HG03558 (cell line): ENCODE measurements around the gene GALR2.
"Not testable (repeated sequence)": the region's sequence is repeated elsewhere in the genome, so short reads cannot be mapped to it uniquely, and the experiment has no call there.

ENCODE experiments used
- ATAC-seq: cut with Tn5 transposase; IDR thresholded peaks from one replicate; pipeline ENCODE4 v1.9.1; 2021; ENCODE audit warnings: moderate number of reproducible peaks; ENCODE audit not compliant: unreplicated experiment; ENCODE audit errors: extremely low read depth

The GALR2 gene

DNA sequence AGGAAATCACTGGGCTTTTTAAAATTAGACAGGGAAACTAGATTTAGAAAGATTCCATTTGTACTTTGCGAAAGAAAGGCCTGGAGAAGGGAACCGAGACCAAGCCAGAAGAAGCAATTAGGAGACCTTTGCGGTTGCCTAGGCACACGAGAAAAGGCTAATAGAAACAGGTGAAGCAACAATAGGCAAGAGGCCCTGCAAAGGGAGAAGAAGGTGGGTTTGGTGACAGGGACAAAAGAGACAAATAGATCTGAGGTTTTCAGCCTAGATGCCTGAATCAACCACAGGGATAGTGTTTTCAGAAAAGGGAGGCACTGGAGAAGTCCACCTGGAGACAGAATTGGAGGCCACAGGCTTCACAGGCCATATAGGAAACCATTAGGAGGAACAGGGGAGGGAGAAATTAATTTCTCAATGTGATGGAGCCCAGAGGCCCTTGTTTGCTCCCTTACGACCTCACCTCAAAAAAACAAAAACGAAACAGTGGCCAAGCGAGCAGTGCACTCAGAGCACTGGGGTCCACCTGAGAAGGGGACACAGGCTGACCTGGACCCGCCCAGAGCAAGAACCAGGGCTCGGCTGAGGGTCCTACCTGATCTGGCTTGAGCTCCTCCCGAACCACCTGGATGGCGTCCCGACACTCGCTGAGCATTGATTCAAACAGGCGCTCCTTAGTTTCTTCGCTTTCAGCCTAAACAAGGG, 24.6 kb upstream of the GALR2 start:
- ATAC-seq: no peak

DNA sequence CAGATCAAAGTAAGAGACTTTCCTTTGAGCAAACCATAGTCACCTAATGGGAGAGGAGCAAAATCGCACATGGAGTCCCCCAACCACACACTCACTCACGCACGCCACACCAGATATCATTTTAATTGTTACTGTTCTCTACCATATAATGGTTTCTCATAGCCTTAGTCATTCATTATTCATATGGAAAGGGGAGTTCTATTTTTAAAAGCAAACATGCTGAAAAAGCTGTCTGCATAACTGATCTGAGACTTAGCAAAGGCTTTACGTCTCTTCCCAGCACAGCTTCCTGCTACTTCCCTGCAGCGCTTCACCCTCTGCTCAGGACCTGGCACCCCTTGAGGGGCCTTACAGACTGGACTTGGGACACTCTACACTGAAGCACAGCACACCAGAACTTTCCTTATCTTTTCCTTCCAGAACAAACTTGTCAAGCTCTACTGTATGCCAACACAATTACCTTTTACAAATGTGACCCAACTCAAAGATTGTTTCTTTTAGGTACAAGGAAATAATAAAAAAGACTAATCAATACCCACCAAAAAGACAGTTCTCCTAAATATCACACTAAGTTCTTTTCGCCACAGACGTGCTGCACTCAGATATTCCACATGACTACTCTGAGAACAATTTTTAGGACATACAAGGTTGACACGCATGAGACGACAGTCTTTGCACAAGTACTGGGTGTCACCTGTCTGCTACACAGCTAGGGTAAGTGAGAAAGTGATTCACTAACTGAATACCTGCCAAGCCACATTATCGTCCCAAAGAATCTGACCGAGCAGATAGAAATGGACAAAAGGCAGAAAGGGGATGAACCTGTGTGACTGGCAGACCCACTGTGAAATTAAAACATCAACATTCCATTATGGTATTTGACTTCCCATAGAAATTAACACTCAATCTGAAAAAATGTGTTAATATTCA, 23.8 kb upstream of the GALR2 start:
- no peak for ATAC-seq

DNA sequence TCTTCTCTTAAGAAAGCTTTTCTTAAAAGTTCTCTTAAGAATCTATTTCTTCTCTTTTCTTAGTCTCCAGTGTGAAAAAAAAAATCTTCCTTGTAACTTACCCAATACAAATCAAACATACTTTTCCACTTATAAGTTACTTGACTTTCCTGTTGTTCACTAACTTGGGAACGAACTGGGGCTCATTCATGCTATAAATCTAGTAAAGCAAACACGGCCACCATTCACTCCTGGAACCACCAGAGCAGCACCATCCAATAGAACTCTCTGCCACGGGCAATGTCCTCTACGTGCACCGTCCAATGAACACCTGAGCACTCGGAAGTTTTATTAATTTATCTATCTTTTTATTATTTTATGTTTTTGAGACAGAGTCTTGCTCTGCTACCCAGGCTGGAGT, 23.0 kb upstream of the GALR2 start:
- ATAC-seq: no peak

DNA sequence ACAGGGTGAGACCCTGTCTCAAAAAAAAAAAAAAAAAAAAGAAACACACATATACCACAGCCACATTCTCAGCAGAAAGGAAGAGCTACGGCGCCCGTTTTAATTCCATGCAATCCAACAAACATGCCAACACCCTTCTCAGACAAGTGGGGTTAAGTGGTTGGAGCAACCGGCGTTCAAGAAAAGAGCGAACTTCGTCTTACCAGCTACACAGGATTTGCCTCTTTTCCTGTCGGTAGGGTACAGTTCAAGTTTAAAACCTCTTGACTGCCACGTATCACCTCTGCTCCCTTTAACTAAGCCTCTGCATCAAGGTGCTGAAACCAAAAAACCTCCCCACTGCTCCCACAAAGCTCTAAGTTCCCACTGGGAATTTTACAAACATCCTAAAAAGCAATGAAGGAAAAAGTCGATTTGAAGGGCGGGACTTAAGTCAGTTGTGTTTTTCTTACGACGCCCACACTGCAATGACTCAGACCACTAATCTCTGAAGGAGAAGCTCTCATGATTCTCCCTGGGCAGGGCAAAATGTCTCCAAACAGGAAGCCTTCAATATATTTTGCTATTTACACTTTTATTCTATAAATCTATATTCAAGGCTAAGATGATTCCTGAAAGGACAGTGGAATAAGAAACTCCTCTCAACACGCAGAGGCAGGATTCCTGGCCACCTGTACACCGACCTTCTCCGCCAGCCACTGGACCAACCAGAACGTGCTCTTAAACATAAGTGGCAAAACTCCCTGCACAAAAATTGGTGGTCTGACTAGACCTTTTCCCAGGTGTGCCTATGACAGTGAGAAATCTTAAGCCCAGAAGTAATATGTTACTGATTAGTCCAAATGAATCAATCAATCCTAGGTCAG, 21.1 kb upstream of the GALR2 start:
- ATAC-seq: no peak

DNA sequence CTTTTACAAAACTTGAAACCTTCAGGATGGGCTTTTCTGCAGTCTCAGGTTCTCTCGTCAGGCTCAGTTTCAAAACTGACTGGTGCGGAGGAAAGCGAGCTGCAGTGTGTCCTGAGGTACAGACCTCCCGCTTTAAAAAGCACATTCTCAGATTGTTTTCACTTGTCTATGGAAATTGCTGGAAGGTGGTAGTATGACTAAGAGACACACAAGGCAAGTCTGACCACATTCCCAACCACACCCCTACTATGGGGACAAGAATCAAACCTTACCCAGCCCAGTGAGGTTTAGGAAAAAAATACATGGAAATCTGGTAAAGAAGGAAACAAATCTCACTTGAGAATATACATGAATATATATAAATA, 20.5 kb upstream of the GALR2 start:
- ATAC-seq: no peak

DNA sequence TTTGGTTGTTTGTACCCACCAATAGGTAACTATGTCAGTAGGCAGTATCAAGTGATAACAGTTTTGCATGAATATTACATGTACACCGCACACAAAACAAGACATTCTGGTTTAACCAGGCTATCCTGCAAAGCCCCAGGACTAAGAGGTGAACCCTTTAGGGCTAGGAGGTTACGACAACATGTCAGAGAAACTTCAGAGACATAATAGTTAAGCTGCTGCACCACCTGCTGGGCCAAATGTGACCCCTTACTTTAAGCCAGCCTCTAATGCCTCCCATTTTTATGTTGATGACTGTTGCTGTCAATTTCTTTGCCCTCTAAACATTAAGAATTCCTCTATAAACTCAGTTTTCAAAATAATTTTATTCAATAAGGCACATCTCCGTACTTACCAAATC, 17.7 kb upstream of the GALR2 start:
- ATAC-seq: no peak

DNA sequence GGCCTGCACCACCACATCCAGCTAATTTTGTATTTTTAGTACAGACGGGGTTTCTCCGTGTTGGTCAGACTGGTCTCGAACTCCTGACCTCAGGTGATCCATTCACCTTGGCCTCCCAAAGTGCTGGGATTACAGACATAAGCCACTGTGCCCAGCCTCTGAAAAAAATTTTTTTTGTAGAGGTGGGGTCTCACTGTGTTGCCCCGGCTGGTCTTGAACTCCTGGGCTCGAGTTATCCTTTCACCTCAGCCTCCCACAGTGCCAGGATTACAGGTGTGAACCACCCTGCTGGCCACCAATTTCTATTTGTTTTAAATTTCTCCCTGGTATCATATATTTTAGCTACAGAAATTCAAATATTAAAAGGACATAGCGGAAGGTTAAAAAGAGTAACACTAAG, 16.3 kb upstream of the GALR2 start:
- not testable (repeated sequence) for ATAC-seq

DNA sequence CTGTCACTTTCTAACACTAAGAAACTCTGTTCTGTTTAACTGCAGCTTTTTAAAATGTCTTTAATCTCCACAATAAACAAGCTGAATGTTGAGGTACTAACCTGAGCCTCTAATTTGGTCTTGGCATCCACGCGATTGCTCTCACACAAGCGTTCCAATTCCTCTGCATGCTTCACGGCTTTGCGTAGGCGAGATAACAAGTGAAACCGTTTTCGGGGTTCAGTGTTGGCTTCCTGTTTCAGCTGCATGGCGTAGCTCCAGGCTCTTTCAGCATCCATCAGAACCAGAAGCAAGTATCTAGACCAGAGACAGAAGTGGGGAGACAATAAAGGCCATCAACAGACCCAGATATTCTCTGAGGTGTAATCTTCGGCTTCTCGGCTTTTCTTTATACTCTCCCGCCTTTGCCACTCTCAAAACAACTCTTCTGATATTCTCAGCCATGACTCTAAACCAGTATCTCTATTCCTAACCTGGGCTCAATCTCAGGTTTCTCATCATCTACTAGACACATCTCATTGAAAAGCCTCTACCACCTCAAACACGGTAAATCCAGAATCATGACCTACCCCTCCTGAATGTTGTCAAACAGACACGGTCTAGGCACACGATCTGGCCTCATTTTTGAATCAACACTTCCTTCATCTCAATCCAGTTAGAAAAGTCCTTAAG, 10.6 kb upstream of the GALR2 start:
- no peak for ATAC-seq

DNA sequence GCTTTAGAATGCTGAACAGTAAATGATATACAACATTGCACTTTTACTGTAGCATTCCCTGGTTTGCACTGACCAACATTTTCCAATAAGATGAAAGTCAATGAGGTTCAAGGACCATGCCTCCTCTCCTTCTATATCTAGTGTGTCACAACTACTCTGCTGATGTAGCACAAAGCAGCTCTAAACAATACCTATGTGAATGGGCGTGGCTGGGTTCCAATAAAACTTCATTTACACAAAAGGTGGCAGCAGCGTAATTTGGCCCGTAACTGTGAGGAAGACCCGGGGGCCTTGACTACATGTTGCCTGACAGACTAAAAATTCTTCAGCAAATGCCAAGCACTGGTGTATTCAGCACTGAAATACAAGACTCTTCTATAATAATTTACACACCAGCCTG, 8.8 kb upstream of the GALR2 start:
- ATAC-seq: no peak

DNA sequence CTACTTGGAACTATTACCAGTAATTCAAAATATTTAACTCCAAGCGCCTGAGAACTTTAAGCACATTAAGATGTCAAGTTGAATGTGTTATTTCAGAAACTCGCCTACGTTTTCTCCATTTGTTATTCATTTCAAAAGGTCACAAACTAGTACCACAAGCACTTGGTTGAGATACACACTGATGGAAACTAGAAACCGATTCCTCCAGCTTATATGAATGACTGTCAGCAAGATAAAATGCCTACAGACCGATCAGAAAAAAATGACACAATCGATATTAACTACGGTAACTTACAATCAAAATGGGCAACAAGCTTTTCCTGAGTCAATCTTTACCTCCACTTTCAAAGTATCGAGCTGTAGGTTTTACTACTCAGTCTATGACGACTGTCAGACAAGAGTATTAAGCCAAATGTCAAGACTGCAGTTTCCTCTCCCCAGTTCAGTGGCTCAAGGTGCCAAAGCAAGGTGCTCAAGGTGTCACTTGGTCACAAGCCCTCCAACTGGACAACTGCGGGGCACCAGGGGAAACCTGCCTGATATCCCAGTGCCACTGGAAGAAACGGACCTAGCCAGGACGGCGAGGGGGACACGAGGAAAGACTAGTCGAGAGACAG, 2.9 kb upstream of the GALR2 start:
- no peak for ATAC-seq

DNA sequence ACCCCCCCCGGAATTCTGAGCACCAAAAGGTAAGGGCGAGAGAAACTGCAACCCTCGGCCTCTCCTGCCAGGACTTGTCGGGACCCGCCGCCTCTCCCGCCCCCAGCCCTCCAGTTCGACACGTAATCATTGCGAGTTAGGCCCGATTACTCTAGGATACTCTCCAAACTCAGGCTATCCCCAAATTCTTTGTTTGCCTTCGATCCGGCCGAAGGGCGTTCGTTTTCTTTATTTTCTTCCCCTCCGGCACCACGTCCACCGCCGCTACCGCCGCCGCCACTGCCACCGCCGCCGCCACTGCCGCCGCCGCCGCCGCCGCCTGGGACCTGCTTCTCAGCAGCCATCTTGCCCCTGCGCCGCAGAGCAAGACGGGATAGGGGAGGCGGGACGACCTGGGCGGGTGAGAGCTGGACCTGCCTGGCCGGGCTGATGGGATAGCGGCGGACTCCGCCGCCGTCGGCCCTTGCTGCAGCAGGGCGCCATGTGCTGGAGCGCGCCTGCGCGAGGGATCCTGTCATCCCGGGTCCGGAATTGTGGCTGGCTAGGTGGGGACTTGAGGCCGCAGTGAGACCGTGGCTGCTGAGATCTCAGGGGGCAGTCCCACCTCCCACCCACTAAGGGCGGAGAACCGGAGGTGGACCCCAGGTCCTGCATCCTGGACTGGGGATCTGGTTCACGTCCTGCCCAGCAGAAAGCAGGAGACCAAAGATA, 2.3 kb upstream of the GALR2 start, which contains the start of gene SRP68:
TSS of gene SRP68 (minus strand) at position 370 of the 711 bp plus-strand sequence. CDS start at position 344, 26 bp downstream.
- no peak for ATAC-seq

DNA sequence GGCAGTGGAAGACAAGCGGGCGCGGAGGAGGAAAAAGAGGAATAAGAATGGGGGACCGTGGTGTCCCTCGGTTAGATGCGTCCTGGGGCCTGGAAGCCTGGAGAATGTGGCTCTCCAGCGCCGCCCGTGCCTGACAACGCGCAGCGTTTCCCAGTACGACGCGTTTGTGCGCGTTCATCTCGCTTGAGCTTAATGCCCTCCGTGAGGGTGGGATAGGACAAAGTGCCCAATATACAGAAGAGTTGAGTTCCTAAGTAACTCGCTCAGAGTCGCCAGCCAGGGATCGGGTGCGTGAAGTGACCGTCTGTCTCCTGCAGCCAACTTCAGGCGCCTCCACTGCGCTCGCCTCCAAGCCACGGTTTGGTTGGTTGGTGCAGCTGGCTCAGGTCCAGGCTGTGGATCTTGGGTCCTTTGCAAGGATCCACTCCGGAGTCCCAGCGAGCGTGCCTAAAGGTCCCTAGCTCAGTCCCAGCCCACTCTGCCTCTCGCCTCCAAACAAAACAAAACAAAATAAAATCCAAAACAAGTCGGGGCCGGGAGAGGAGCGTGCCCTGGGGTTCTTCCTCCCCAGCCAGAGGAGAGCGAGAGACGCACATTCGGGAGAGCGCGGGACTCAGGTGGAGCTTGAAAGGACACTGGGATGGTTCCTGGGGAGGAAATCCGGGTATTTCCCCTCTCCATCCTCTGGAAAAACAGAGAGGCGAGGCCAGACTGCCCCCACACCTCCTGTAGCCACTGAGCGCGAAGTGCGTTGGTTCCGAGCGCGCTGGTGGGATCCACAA, 974 bp downstream of the GALR2 start:
- ATAC-seq: no peak

DNA sequence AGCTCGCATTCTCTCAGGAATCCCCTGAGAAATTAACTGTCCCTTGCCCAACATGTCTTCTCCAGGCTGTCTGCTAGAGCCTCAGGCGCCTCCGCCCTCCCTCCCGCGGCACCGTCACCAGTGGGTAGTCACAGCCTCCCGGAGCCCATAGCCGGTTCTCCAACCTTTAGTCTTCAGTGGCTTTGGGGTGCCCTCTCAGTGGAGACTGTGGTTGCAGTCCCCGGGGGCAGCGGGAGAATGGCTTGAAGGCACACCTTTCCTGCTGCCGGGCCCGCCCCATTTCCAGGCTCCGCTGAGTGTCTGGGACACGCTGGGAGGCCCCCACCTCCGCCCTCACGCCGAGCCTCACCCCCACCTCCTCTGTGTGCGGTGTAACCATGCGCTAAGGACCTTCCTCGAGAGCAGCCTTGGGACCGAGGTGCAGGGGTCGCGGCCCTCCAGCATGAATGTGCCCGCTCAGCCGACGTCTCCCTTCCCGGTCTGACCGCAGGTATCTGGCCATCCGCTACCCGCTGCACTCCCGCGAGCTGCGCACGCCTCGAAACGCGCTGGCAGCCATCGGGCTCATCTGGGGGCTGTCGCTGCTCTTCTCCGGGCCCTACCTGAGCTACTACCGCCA, 1.7 kb downstream of the GALR2 start:
- ATAC-seq: no peak

DNA sequence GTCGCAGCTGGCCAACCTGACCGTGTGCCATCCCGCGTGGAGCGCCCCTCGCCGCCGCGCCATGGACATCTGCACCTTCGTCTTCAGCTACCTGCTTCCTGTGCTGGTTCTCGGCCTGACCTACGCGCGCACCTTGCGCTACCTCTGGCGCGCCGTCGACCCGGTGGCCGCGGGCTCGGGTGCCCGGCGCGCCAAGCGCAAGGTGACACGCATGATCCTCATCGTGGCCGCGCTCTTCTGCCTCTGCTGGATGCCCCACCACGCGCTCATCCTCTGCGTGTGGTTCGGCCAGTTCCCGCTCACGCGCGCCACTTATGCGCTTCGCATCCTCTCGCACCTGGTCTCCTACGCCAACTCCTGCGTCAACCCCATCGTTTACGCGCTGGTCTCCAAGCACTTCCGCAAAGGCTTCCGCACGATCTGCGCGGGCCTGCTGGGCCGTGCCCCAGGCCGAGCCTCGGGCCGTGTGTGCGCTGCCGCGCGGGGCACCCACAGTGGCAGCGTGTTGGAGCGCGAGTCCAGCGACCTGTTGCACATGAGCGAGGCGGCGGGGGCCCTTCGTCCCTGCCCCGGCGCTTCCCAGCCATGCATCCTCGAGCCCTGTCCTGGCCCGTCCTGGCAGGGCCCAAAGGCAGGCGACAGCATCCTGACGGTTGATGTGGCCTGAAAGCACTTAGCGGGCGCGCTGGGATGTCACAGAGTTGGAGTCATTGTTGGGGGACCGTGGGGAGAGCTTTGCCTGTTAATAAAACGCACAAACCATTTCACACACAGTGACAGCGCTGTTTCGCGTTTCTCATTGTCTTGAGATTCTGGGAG, 2.4 kb downstream of the GALR2 start:
- no peak for ATAC-seq

DNA sequence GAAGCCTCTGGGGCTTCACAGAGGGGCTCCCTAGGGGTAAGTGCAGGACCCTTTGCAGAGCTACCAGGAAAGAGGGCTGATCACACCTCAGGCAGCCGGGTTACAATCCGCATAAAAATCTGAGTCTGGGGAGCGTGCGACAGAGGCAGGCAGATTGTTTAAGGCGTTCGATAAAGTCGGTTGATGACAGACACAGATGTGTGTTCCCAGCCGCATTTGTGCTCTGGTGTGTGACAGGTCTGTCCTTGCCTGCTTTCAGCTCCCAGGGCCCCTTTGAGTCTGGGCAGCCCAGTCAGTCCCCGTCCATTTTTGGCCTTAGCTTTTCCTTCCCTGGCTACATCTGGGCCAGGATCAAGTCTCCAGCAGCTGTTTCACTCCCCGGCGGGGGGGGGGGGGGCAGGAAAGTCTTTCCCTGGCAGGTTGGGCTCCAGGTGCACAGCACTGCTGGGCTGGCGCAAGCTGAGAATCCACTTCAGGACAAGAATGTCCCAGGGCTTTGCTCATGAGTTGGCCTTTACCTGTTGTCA, 3.1 kb downstream of the GALR2 start:
- ATAC-seq: no peak

DNA sequence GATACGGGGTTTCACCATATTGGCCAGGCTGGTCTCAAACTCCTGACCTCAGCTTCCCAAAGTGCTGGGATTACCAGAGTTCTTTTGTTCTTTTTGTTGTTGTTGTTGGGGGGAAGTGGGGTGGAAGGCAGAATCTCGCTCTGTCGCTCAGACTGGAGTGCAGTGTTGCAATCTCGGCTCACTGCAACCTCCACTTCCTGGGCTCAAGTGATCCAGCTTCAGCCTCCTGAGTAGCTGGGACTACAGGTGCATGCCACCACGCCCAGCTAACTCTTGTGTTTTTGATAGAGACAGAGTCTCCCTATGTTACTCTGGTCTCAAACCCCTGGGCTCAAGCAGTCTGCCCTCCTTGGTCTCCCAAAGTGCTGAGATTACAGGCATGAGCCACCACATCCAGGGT, 3.8 kb downstream of the GALR2 start:
- ATAC-seq: not testable (repeated sequence)
